Panc1 (cell line): ENCODE results near the gene GAB1. TPM values are rescaled to one million over a fixed set of nuclear protein-coding genes. Genes with fewer than 3 reads are reported as not detected.
"Not testable (repeated sequence)": the region's sequence is repeated elsewhere in the genome, so short reads cannot be mapped to it uniquely, and the experiment has no call there.

Experiments
- ATAC-seq: fragments of 200-7000 bp; cut with Tn5 transposase; 2 replicates; pipeline ENCODE4 v1.9.1; 2020; ENCODE audit warnings: mild to moderate bottlenecking, moderate library complexity
- BruUV-seq: library from RNA; stranded (reverse); fragments of 400-500 nt; replicated peaks from 2 replicates; lab custom pipeline; 2021; lab: Mats Ljungman, UMichigan
- CTCF ChIA-PET: fragments of 300-600 bp; sonication (Branson Sonifier 250); formaldehyde crosslinking; loops from one replicate; lab custom pipeline; 2022; ENCODE audit warnings: antibody characterized with exemption; lab: Charles Lee
- POLR2A ChIA-PET: fragments of 300-600 bp; sonication (Branson Sonifier 250); formaldehyde crosslinking; loops from one replicate; lab custom pipeline; 2022; ENCODE audit warnings: antibody characterized with exemption; lab: Charles Lee
- DNase-seq: peaks from one replicate; pipeline ENCODE4 v3.0.0-alpha.2; 2010; ENCODE audit warnings: low read depth, low spot score
- H3K27ac ChIP-seq: 2 replicates; pipeline ENCODE4 v1.5.1; 2011; ENCODE audit warnings: mild to moderate bottlenecking, low read length, inconsistent platforms
- H3K27me3 ChIP-seq: fragments of 200-500 bp; sonication (Bioruptor generic); 2 replicates; pipeline ENCODE4 v1.6.0; 2014; ENCODE audit warnings: low read length, inconsistent platforms; ENCODE audit not compliant: control insufficient read depth, insufficient read depth
- H3K36me3 ChIP-seq: fragments of 200-500 bp; sonication (Bioruptor generic); 2 replicates; pipeline ENCODE4 v1.5.1; 2014; ENCODE audit warnings: inconsistent platforms, mild to moderate bottlenecking, low read length, moderate library complexity; ENCODE audit not compliant: control insufficient read depth, insufficient read depth
- H3K4me1 ChIP-seq: 2 replicates; pipeline ENCODE4 v1.5.1; 2011; ENCODE audit warnings: inconsistent platforms, mild to moderate bottlenecking, low read length, moderate library complexity; ENCODE audit not compliant: control insufficient read depth, insufficient read depth
- H3K4me3 ChIP-seq, 2 experiments: 2 replicates each; pipeline ENCODE4 v1.5.1; 2011 to 2012; ENCODE audit warnings: low read depth in 2 of 2, low read length in 2 of 2, mild to moderate bottlenecking in 2 of 2, inconsistent platforms in 1 of 2, moderate library complexity in 1 of 2
- H3K9me3 ChIP-seq: fragments of 200-500 bp; sonication (Bioruptor generic); 2 replicates; pipeline ENCODE4 v1.5.1; 2014; ENCODE audit warnings: low read depth, mild to moderate bottlenecking, inconsistent platforms, low read length, moderate library complexity; ENCODE audit not compliant: control insufficient read depth, insufficient read depth
- POLR2AphosphoS5 ChIP-seq: IDR thresholded peaks from 2 replicates; pipeline ENCODE4 v1.6.1; 2012; ENCODE audit warnings: mild to moderate bottlenecking, low read depth, low read length, moderate library complexity
- SIN3A ChIP-seq: IDR thresholded peaks from 2 replicates; pipeline ENCODE4 v1.6.1; 2012; ENCODE audit warnings: low read depth, mild to moderate bottlenecking, low read length, moderate library complexity, borderline replicate concordance; ENCODE audit not compliant: insufficient read depth
- TCF7L2 ChIP-seq: IDR thresholded peaks from 2 replicates; pipeline ENCODE4 v1.6.1; 2011; ENCODE audit warnings: mild to moderate bottlenecking, low read depth, low read length, inconsistent platforms
- in situ Hi-C: cut with HindIII; loops from 2 replicates; pipeline ENCODE4 v1.10.0; 2016; ENCODE audit warnings: low sequenced_read_pairs, low pct_unique_long_range_greater_than_20kb
- intact Hi-C: fragments of 100-400 bp; cut with micrococcal nuclease; formaldehyde crosslinking; loops from one replicate; pipeline ENCODE4 v1.10.0; 2022; ENCODE audit not compliant: unreplicated experiment
- total RNA-seq: library from RNA; stranded (reverse); gene quantifications from one replicate; pipeline ENCODE4 v1.2.1, GENCODE V29; 2021; ENCODE audit not compliant: unreplicated experiment
- TF ChIP-seq, protein P1 (sequence below): fragments of 450-650 bp; IDR thresholded peaks from 2 replicates; pipeline ENCODE4 v1.5.1; 2017; ENCODE audit warnings: mild to moderate bottlenecking
- TF ChIP-seq, protein P2 (sequence below), 2 experiments: IDR thresholded peaks; 2 replicates each; pipeline ENCODE4 v1.6.1; 2011 to 2012; ENCODE audit warnings: low read depth in 2 of 2, control low read depth in 1 of 2, low read length in 1 of 2, mild to moderate bottlenecking in 1 of 2, moderate library complexity in 1 of 2; ENCODE audit not compliant: insufficient read depth in 1 of 2

The GAB1 gene
- total RNA-seq, 1 experiment from 2014 or later = 2.8 TPM

DNA sequence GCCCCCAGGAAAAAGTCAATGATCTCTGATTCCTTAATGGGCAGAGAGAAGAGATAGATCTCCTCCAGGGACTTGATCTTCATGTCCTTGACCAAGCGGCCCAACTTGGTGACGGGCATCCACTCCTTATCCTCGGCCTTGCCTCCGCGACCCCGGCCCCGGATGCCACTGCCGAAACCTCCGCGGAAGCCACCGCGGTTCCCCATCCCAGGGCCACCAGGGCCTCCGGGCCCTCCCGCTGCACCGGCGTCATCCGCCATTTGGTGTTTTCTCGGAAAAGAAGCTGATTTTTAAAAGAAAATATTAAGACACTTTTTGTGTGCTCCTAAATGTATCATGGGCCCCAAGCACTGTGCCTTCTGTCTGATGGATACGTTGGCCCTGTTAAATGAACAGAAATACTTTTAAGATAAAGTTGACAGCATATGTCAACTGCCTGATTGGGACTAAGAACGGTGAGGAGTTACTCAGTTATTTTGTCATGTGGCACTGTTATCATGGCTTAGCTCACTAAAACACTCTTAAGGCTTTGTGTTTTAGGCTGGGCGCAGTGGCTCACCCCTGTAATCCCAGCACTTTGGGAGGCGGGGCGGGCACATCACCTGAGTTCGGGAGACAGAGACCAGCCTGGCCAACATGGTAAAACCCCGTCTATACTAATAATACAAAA lies 13.3 kb downstream of the GAB1 start:
- intact Hi-C loops, BruUV-seq, H3K27me3 ChIP-seq, DNase-seq, H3K27ac ChIP-seq, H3K4me1 ChIP-seq, H3K9me3 ChIP-seq, in situ Hi-C loops, H3K36me3 ChIP-seq, H3K4me3 ChIP-seq, ATAC-seq: not testable (repeated sequence)
- ChIA-PET CTCF (interaction anchor here (0.6 kb wide), 1 partner anchor 1712 kb away, joined by 5 read pairs; no protein-coding TSS in a partner anchor), POLR2A (interaction anchor here (0.7 kb wide), 1 partner anchor 13 kb away, joined by 10 read pairs; the partner anchor contains the start of gene GAB1)

DNA sequence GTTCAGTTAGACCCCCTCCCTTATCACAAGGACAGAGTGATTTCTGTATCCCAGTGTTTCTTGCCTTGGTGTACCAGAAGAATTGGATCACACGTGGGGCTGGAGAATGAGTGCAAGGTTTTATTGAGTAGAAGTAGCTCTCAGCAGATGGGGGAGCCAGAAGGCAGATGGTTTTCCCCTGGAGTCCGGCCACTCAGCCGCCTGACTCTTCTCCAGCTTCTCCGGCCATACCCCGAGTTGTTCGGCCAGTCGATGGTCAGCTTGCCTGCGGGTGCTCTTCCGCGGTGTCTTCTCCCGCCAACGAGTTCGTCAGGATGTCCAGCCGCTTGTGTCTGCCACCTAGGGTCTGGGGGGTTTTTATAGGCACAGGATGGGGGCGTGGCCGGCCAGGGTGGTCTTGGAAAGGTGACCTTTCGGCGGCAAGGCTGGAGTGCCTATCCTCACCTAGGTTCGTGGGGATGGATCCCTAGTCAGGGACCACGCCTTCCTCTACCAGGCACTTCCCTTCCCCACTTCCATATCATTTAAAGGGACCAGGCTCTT lies 14.5 kb downstream of the GAB1 start:
- ATAC-seq = no peak
- in situ Hi-C loops = no loop called here
- no TSS peak for BruUV-seq

More for the DNA sequence above, 14.5 kb downstream of the GAB1 start:
- DNase-seq = no peak
- no peak overlapping the region for H3K27ac ChIP-seq
- no peak overlapping the region for H3K4me3 ChIP-seq
- H3K27me3 ChIP-seq = no peaks in the 10 kb centered on the region
- TF ChIP-seq, protein P1, sequence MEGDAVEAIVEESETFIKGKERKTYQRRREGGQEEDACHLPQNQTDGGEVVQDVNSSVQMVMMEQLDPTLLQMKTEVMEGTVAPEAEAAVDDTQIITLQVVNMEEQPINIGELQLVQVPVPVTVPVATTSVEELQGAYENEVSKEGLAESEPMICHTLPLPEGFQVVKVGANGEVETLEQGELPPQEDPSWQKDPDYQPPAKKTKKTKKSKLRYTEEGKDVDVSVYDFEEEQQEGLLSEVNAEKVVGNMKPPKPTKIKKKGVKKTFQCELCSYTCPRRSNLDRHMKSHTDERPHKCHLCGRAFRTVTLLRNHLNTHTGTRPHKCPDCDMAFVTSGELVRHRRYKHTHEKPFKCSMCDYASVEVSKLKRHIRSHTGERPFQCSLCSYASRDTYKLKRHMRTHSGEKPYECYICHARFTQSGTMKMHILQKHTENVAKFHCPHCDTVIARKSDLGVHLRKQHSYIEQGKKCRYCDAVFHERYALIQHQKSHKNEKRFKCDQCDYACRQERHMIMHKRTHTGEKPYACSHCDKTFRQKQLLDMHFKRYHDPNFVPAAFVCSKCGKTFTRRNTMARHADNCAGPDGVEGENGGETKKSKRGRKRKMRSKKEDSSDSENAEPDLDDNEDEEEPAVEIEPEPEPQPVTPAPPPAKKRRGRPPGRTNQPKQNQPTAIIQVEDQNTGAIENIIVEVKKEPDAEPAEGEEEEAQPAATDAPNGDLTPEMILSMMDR = no peak
- TF ChIP-seq TCF7L2 (no peak), SIN3A (no peak), POLR2AphosphoS5 (no peak)
- TF ChIP-seq, protein P2, sequence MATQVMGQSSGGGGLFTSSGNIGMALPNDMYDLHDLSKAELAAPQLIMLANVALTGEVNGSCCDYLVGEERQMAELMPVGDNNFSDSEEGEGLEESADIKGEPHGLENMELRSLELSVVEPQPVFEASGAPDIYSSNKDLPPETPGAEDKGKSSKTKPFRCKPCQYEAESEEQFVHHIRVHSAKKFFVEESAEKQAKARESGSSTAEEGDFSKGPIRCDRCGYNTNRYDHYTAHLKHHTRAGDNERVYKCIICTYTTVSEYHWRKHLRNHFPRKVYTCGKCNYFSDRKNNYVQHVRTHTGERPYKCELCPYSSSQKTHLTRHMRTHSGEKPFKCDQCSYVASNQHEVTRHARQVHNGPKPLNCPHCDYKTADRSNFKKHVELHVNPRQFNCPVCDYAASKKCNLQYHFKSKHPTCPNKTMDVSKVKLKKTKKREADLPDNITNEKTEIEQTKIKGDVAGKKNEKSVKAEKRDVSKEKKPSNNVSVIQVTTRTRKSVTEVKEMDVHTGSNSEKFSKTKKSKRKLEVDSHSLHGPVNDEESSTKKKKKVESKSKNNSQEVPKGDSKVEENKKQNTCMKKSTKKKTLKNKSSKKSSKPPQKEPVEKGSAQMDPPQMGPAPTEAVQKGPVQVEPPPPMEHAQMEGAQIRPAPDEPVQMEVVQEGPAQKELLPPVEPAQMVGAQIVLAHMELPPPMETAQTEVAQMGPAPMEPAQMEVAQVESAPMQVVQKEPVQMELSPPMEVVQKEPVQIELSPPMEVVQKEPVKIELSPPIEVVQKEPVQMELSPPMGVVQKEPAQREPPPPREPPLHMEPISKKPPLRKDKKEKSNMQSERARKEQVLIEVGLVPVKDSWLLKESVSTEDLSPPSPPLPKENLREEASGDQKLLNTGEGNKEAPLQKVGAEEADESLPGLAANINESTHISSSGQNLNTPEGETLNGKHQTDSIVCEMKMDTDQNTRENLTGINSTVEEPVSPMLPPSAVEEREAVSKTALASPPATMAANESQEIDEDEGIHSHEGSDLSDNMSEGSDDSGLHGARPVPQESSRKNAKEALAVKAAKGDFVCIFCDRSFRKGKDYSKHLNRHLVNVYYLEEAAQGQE (IDR thresholded peaks at IDR 0.05; ENCODE audit: insufficient read depth in 1 of 2, low read depth in 2 of 2, low read length in 1 of 2) = no peak
- intact Hi-C loops = no loop called here
- no peaks in the 10 kb centered on the region for H3K9me3 ChIP-seq
- CTCF ChIA-PET = no interaction called here
- no peaks in the 10 kb centered on the region for H3K4me1 ChIP-seq
- POLR2A ChIA-PET = no interaction called here
- H3K36me3 ChIP-seq = no peaks in the 10 kb centered on the region
